ENCODE results near the gene KCNK17.

The KCNK17 gene

GRCh38 chr6:39280247-39280731, 33.9 kb downstream of the KCNK17 start:
- no CpG with 5 or more reads among the region's 8 CpGs for WGBS (ENCODE audit: extremely low coverage, insufficient coverage, insufficient read length)
- Histone ChIP-seq H3K4ac (ENCODE audit: low read depth, low read length) (no peak overlapping the region), H3K9me3 (ENCODE audit: insufficient read depth, low read depth, low read length) (no peaks in the 10 kb centered on the region)

GRCh38 chr6:39279539-39279938, 34.7 kb downstream of the KCNK17 start:
- Histone ChIP-seq H2BK5ac (ENCODE audit: low read depth, low read length, poor library complexity) (no peak overlapping the region), H3K4me2 (ENCODE audit: low read length) (no peak overlapping the region), H2AK5ac (ENCODE audit: low read length) (no peak overlapping the region), H3K18ac (ENCODE audit: low read length) (no peak overlapping the region), H3K27me3 (ENCODE audit: insufficient read depth, low read length) (no peaks in the 10 kb centered on the region), H2BK120ac (ENCODE audit: insufficient read depth, low read length, poor library complexity) (no peak overlapping the region), H4K91ac (ENCODE audit: low read depth, low read length) (peak overlapping the region; percentile 2), H3K4me1 (ENCODE audit: control insufficient read depth in 1 of 2, insufficient read depth in 2 of 2, low read length in 2 of 2) (no peaks in the 10 kb centered on the region), H3K4me3 (ENCODE audit: low read depth, low read length) (no peak overlapping the region), H3K9ac (ENCODE audit: low read length) (no peak overlapping the region), H3K4ac (ENCODE audit: low read depth, low read length) (no peak overlapping the region), H3K27ac (ENCODE audit: low read depth, low read length) (no peak overlapping the region), H2AFZ (ENCODE audit: insufficient read depth, low read length, poor library complexity) (no peak overlapping the region), H4K8ac (ENCODE audit: low read depth, low read length) (no peak overlapping the region), H3K14ac (ENCODE audit: low read length) (no peak overlapping the region), H3K79me1 (ENCODE audit: low read length) (no peaks in the 10 kb centered on the region), H3K23ac (ENCODE audit: low read length) (no peak overlapping the region), H3K9me3 (ENCODE audit: insufficient read depth, low read depth, low read length) (no peaks in the 10 kb centered on the region), H3K36me3 (ENCODE audit: control insufficient read depth in 1 of 2, insufficient read depth in 2 of 2, low read length in 2 of 2) (no peaks in the 10 kb centered on the region), H2BK12ac (ENCODE audit: low read length) (peak overlapping the region; percentile 8), H3K79me2 (ENCODE audit: control insufficient read depth, insufficient read depth, low read length, poor library complexity) (no peaks in the 10 kb centered on the region), H4K12ac (ENCODE audit: low read depth, low read length) (no peak overlapping the region)
- no CpG with 5 or more reads among the region's 6 CpGs for WGBS (ENCODE audit: extremely low coverage, insufficient coverage, insufficient read length)
- DNase-seq = no peak

More at GRCh38 chr6:39280247-39280731, 33.9 kb downstream of the KCNK17 start:
- Histone ChIP-seq H2BK5ac (ENCODE audit: low read depth, low read length, poor library complexity) (no peak overlapping the region), H3K27ac (ENCODE audit: low read depth, low read length) (no peak overlapping the region), H2BK12ac (ENCODE audit: low read length) (no peak overlapping the region), H4K8ac (ENCODE audit: low read depth, low read length) (no peak overlapping the region), H3K9ac (ENCODE audit: low read length) (no peak overlapping the region), H3K4me1 (ENCODE audit: control insufficient read depth in 1 of 2, insufficient read depth in 2 of 2, low read length in 2 of 2) (no peaks in the 10 kb centered on the region), H3K79me2 (ENCODE audit: control insufficient read depth, insufficient read depth, low read length, poor library complexity) (no peaks in the 10 kb centered on the region), H2AK5ac (ENCODE audit: low read length) (no peak overlapping the region), H3K27me3 (ENCODE audit: insufficient read depth, low read length) (no peaks in the 10 kb centered on the region), H2AFZ (ENCODE audit: insufficient read depth, low read length, poor library complexity) (no peak overlapping the region), H3K23ac (ENCODE audit: low read length) (no peak overlapping the region), H3K79me1 (ENCODE audit: low read length) (no peaks in the 10 kb centered on the region), H2BK120ac (ENCODE audit: insufficient read depth, low read length, poor library complexity) (no peak overlapping the region), H3K4me3 (ENCODE audit: low read depth, low read length) (no peak overlapping the region), H4K91ac (ENCODE audit: low read depth, low read length) (no peak overlapping the region), H4K12ac (ENCODE audit: low read depth, low read length) (no peak overlapping the region), H3K18ac (ENCODE audit: low read length) (no peak overlapping the region), H3K36me3 (ENCODE audit: control insufficient read depth in 1 of 2, insufficient read depth in 2 of 2, low read length in 2 of 2) (no peaks in the 10 kb centered on the region), H3K14ac (ENCODE audit: low read length) (no peak overlapping the region), H3K4me2 (ENCODE audit: low read length) (no peak overlapping the region)
- DNase-seq = no peak

GRCh38 chr6:39276379-39276995, 37.7 kb downstream of the KCNK17 start:
- no peak overlapping the region for H3K4ac ChIP-seq (ENCODE audit: low read depth, low read length)
- WGBS (ENCODE audit: extremely low coverage, insufficient coverage, insufficient read length) = no CpG with 5 or more reads among the region's 3 CpGs

GRCh38 chr6:39274903-39275302, 39.3 kb downstream of the KCNK17 start:
- H3K27me3 ChIP-seq (ENCODE audit: insufficient read depth, low read length) = no peaks in the 10 kb centered on the region
- H4K12ac ChIP-seq (ENCODE audit: low read depth, low read length) = no peak overlapping the region
- H2BK120ac ChIP-seq (ENCODE audit: insufficient read depth, low read length, poor library complexity) = no peak overlapping the region
- WGBS (ENCODE audit: extremely low coverage, insufficient coverage, insufficient read length) = no CpG with 5 or more reads among the region's 3 CpGs
- no peak overlapping the region for H3K9ac ChIP-seq (ENCODE audit: low read length)
- no peak overlapping the region for H3K14ac ChIP-seq (ENCODE audit: low read length)
- H4K8ac ChIP-seq (ENCODE audit: low read depth, low read length) = no peak overlapping the region
- no peak overlapping the region for H2AFZ ChIP-seq (ENCODE audit: insufficient read depth, low read length, poor library complexity)
- no peak overlapping the region for H2BK12ac ChIP-seq (ENCODE audit: low read length)
- no peak overlapping the region for H4K91ac ChIP-seq (ENCODE audit: low read depth, low read length)
- no peak overlapping the region for H3K18ac ChIP-seq (ENCODE audit: low read length)
- H3K23ac ChIP-seq (ENCODE audit: low read length) = no peak overlapping the region
- H2AK5ac ChIP-seq (ENCODE audit: low read length) = no peak overlapping the region
- no peak overlapping the region for H3K4me3 ChIP-seq (ENCODE audit: low read depth, low read length)
- peaks cover 5% of the 10 kb centered on the region for H3K79me1 ChIP-seq (ENCODE audit: low read length)
- H3K4me2 ChIP-seq (ENCODE audit: low read length) = no peak overlapping the region
- H2BK5ac ChIP-seq (ENCODE audit: low read depth, low read length, poor library complexity) = no peak overlapping the region
- no peaks in the 10 kb centered on the region for H3K79me2 ChIP-seq (ENCODE audit: control insufficient read depth, insufficient read depth, low read length, poor library complexity)
- no peak for DNase-seq
- H3K4ac ChIP-seq (ENCODE audit: low read depth, low read length) = no peak overlapping the region
- H3K9me3 ChIP-seq (ENCODE audit: insufficient read depth, low read depth, low read length) = no peaks in the 10 kb centered on the region
- H3K36me3 ChIP-seq (ENCODE audit: control insufficient read depth in 1 of 2, insufficient read depth in 2 of 2, low read length in 2 of 2) = no peaks in the 10 kb centered on the region
- H3K4me1 ChIP-seq (ENCODE audit: control insufficient read depth in 1 of 2, insufficient read depth in 2 of 2, low read length in 2 of 2) = peaks cover 10 to 14% of the 10 kb centered on the region in 2 experiments
- H3K27ac ChIP-seq (ENCODE audit: low read depth, low read length) = no peak overlapping the region

More at GRCh38 chr6:39276379-39276995, 37.7 kb downstream of the KCNK17 start:
- no peaks in the 10 kb centered on the region for H3K36me3 ChIP-seq (ENCODE audit: control insufficient read depth in 1 of 2, insufficient read depth in 2 of 2, low read length in 2 of 2)
- no peaks in the 10 kb centered on the region for H3K27me3 ChIP-seq (ENCODE audit: insufficient read depth, low read length)
- no peak overlapping the region for H3K4me2 ChIP-seq (ENCODE audit: low read length)
- H2BK12ac ChIP-seq (ENCODE audit: low read length) = no peak overlapping the region
- no peak overlapping the region for H2BK120ac ChIP-seq (ENCODE audit: insufficient read depth, low read length, poor library complexity)
- no peak for DNase-seq
- no peaks in the 10 kb centered on the region for H3K79me1 ChIP-seq (ENCODE audit: low read length)
- no peak overlapping the region for H2BK5ac ChIP-seq (ENCODE audit: low read depth, low read length, poor library complexity)
- H3K27ac ChIP-seq (ENCODE audit: low read depth, low read length) = no peak overlapping the region
- H4K12ac ChIP-seq (ENCODE audit: low read depth, low read length) = no peak overlapping the region
- peaks cover 3 to 8% of the 10 kb centered on the region in 2 experiments for H3K4me1 ChIP-seq (ENCODE audit: control insufficient read depth in 1 of 2, insufficient read depth in 2 of 2, low read length in 2 of 2)
- H3K14ac ChIP-seq (ENCODE audit: low read length) = no peak overlapping the region
- H2AK5ac ChIP-seq (ENCODE audit: low read length) = no peak overlapping the region
- H3K23ac ChIP-seq (ENCODE audit: low read length) = no peak overlapping the region
- H3K9ac ChIP-seq (ENCODE audit: low read length) = no peak overlapping the region
- H3K4me3 ChIP-seq (ENCODE audit: low read depth, low read length) = no peak overlapping the region
- no peak overlapping the region for H3K18ac ChIP-seq (ENCODE audit: low read length)
- H2AFZ ChIP-seq (ENCODE audit: insufficient read depth, low read length, poor library complexity) = no peak overlapping the region
- H4K91ac ChIP-seq (ENCODE audit: low read depth, low read length) = no peak overlapping the region
- H3K9me3 ChIP-seq (ENCODE audit: insufficient read depth, low read depth, low read length) = no peaks in the 10 kb centered on the region
- no peaks in the 10 kb centered on the region for H3K79me2 ChIP-seq (ENCODE audit: control insufficient read depth, insufficient read depth, low read length, poor library complexity)
- H4K8ac ChIP-seq (ENCODE audit: low read depth, low read length) = no peak overlapping the region
